Measurements from ENCODE around the gene MT1H.

MT1H gene

DNA sequence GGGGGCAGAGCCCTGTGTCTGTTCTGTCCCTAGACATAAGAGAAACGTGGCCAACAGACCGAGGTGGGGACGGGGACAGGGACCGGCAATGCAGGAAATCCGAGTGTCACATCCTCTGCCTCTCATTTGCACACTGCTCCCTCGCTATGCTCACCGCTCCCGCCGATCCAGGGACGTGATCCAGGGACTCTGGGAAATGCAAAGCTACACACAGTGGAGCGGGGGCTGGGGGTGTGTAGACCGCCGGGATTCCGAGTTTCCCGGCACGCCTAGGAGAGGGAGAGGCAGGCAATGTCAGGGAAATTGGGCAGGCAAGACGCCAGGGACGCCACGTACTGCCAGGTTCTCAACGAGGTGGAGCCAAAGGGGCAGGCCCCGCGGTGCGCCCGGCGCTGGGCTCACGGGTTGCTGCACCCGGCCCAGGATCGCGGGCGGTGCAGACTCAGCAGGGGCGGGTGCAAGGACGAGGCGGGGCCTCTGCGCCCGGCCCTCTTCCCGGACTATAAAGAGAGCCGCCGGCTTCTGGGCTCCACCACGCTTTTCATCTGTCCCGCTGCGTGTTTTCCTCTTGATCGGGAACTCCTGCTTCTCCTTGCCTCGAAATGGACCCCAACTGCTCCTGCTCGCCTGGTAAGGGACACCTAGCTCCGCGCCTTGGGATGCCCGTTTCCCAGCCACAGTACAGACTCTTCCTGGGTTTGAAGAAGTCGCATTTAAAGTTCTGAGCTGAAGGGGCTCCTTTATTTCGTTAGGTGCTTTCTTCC, 12.5 kb downstream of the MT1H start, which contains the start of gene MT1X:
MT1X (plus strand) TSS at position 532 of the 764 bp plus-strand sequence; CDS start at position 603, 71 bp downstream.
- no peaks in the 10 kb centered on the region for H3K27me3 ChIP-seq (ENCODE audit: low read depth, low read length)
- H3K9me3 ChIP-seq (ENCODE audit: control insufficient read depth in 1 of 2, low read length in 2 of 2) = no peaks in the 10 kb centered on the region
- H3K4me1 ChIP-seq (ENCODE audit: control insufficient read depth in 1 of 2, insufficient read depth in 2 of 2, low read length in 2 of 2) = peaks cover 0 to 11% of the 10 kb centered on the region in 2 donors
- peak within 1 kb of the TSS; percentile 65 to 97 for H3K4me3 ChIP-seq (ENCODE audit: low read depth in 1 of 2, low read length in 2 of 2)
- no peaks in the 10 kb centered on the region for H3K36me3 ChIP-seq (ENCODE audit: control insufficient read depth in 1 of 2, insufficient read depth in 2 of 2, low read length in 2 of 2)
- H3K27ac ChIP-seq (ENCODE audit: low read length) = peak within 1 kb of the TSS; percentile 95

DNA sequence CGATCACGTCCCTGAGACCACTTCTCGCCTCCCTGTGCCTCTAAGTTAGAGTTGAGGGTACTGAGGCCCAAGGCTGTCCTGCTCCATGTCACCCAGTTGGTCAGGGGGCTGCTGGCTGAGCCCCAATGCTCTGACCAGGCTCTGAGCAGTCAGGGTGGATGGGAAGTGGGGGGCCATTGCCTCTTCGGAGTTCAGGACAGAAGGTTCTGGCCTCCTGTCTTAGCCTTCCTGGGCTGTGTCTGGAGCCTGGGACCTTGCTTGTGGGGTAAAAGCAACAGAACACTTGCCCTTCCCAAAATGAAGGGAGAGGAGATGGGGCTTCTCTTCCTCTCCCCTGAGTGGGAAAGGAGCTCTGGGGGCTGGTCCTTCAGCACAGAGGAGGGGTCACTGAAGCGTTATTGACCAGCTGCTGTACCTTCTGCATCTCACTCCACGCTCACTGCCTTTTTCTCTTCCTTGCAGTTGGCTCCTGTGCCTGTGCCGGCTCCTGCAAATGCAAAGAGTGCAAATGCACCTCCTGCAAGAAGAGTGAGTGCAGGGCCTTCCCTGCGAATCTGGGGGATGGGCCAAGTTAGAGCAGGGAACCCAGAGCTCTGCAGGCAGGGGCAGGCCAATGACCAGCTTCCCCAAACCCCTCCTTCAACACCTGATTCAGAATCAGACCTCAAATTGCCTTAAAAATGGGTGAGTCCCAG, 13.2 kb downstream of the MT1H start:
- Histone ChIP-seq H3K27ac (ENCODE audit: low read length) (peak overlapping the region; percentile 95), H3K36me3 (ENCODE audit: control insufficient read depth in 1 of 2, insufficient read depth in 2 of 2, low read length in 2 of 2) (no peaks in the 10 kb centered on the region), H3K27me3 (ENCODE audit: low read depth, low read length) (no peaks in the 10 kb centered on the region), H3K9me3 (ENCODE audit: control insufficient read depth in 1 of 2, low read length in 2 of 2) (no peaks in the 10 kb centered on the region), H3K4me3 (ENCODE audit: low read depth in 1 of 2, low read length in 2 of 2) (peak overlapping the region; percentile 65 to 97), H3K4me1 (ENCODE audit: control insufficient read depth in 1 of 2, insufficient read depth in 2 of 2, low read length in 2 of 2) (peaks cover 0 to 11% of the 10 kb centered on the region in 2 donors)

DNA sequence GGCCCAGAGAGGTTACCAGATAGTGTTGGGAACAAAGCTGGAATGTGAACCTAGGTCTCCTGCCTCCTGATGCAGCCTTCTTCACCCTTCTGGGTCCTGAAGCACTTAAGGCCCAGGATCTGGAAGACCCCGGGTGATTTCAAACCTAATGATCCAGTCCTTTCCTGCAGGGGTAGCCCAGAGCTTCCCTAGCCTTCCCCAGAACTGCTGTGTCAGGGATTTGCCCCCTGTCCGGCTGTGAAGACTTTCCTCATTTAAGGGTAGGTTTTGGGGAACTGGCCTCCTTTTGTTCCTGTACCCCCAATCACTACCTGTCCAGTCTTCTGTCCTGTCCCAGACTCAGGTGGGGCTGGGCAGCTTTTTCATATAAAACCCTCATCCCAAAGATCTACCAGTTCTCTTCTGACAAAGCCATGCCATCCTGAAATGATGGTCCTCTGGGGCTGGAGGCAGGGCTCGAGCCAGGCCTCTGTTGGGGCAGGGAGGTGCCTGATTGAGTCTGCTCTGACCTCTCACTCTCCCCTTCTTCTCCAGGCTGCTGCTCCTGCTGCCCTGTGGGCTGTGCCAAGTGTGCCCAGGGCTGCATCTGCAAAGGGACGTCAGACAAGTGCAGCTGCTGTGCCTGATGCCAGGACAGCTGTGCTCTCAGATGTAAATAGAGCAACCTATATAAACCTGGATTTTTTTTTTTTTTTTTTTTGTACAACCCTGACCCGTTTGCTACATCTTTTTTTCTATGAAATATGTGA, 14.0 kb downstream of the MT1H start:
- H3K27me3 ChIP-seq (ENCODE audit: low read depth, low read length) = no peaks in the 10 kb centered on the region
- H3K36me3 ChIP-seq (ENCODE audit: control insufficient read depth in 1 of 2, insufficient read depth in 2 of 2, low read length in 2 of 2) = no peaks in the 10 kb centered on the region
- H3K4me1 ChIP-seq (ENCODE audit: control insufficient read depth in 1 of 2, insufficient read depth in 2 of 2, low read length in 2 of 2) = peaks cover 0 to 11% of the 10 kb centered on the region in 2 donors
- H3K27ac ChIP-seq (ENCODE audit: low read length) = peak overlapping the region; percentile 95
- H3K9me3 ChIP-seq (ENCODE audit: control insufficient read depth in 1 of 2, low read length in 2 of 2) = no peaks in the 10 kb centered on the region
- peak overlapping the region; percentile 65 to 97 for H3K4me3 ChIP-seq (ENCODE audit: low read depth in 1 of 2, low read length in 2 of 2)

DNA sequence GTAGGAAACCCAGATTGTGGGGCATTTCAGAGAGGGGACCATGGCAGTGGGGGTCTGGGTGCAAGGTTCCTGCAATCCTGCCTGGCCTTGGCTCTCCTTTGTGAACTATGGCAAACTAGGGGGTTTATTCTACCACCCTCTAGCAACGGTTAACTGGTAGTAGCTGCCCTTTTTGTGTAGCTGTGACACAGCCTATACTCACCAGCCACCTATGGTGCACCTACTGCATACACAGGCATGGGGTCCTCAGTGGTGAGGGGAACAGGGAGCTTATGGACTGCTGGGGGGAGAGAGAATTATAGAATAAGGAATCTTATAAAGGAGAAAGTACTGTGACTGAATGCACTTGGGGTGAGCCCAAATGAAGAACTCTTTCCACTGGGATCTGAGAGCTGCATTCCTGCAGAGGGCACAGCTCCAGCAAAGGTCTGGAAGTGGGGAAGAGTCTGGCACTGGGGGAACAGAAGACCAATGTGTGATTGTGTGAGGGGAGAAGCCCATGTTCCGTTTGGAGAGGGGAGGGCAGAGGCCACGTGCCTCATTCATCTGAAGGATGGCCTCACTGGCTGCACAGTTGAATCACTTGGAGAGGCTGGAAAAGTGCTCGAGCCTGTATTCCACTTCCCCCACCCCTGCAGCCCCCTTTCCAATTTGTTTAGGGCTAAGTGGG, 14.8 kb downstream of the MT1H start:
- peaks cover 0 to 11% of the 10 kb centered on the region in 2 donors for H3K4me1 ChIP-seq (ENCODE audit: control insufficient read depth in 1 of 2, insufficient read depth in 2 of 2, low read length in 2 of 2)
- H3K27me3 ChIP-seq (ENCODE audit: low read depth, low read length) = no peaks in the 10 kb centered on the region
- H3K4me3 ChIP-seq (ENCODE audit: low read depth in 1 of 2, low read length in 2 of 2) = peak overlapping the region; percentile 65 to 97
- peak overlapping the region; percentile 14 for H3K27ac ChIP-seq (ENCODE audit: low read length)
- H3K9me3 ChIP-seq (ENCODE audit: control insufficient read depth in 1 of 2, low read length in 2 of 2) = no peaks in the 10 kb centered on the region
- H3K36me3 ChIP-seq (ENCODE audit: control insufficient read depth in 1 of 2, insufficient read depth in 2 of 2, low read length in 2 of 2) = no peaks in the 10 kb centered on the region

DNA sequence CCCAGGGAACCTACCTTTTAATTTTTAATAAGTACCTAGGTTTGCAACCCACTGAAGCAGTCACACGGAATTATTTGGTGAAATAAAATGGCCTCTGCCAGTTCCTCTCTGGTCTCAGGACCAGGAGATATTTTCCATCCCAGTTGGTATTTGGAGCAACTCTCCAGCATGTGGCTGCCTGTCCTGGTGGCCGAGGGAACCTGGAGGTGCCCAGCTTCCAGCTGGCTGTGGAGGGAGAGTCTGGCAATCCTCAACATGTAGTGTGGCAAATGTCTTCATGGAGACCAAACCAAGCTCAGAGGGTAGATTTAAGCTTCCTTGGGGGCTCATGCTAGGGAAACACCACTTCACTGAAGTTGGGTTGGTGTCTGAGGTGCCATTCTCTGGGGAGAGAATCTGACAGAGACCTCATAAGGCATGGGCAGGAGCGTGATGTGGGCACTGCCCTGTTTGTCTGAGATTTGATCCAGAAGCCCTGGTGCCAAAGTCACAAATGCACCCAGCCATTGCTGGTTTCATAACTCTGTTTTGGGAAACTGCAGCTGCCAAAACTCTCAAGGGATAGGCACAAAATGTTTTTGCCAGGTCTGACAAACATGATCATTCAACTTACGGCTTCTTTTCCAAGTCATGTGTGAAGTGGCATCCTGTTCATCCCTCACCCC, 15.4 kb downstream of the MT1H start:
- no peaks in the 10 kb centered on the region for H3K36me3 ChIP-seq (ENCODE audit: control insufficient read depth in 1 of 2, insufficient read depth in 2 of 2, low read length in 2 of 2)
- H3K4me1 ChIP-seq (ENCODE audit: control insufficient read depth in 1 of 2, insufficient read depth in 2 of 2, low read length in 2 of 2) = peaks cover 0 to 11% of the 10 kb centered on the region in 2 donors
- no peaks in the 10 kb centered on the region for H3K9me3 ChIP-seq (ENCODE audit: control insufficient read depth in 1 of 2, low read length in 2 of 2)
- H3K27ac ChIP-seq (ENCODE audit: low read length) = peak overlapping the region; percentile 14
- H3K4me3 ChIP-seq (ENCODE audit: low read depth in 1 of 2, low read length in 2 of 2) = no peak overlapping the region
- no peaks in the 10 kb centered on the region for H3K27me3 ChIP-seq (ENCODE audit: low read depth, low read length)

DNA sequence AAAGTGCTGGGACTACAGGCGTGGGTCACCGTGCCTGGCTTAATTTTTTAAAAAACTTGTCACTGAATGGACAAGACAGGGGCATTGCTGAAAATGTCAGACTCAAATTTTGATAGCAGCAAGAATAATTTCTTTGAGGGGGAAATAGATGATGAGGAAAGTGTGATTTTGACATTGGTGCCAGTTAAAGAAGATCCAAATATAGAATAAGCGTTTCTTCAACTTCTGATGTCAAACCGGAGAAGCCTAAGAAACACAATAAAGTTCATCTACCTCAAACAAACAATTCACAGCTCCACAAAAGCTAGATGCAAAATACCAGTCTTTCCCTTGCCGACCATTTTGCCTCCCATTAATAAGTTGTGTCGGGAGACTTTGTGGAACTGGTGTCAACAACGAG, 17.1 kb downstream of the MT1H start:
- Histone ChIP-seq H3K27ac (ENCODE audit: low read length) (no peak overlapping the region), H3K4me1 (ENCODE audit: control insufficient read depth in 1 of 2, insufficient read depth in 2 of 2, low read length in 2 of 2) (peaks cover 0 to 11% of the 10 kb centered on the region in 2 donors), H3K4me3 (ENCODE audit: low read depth in 1 of 2, low read length in 2 of 2) (no peak overlapping the region), H3K9me3 (ENCODE audit: control insufficient read depth in 1 of 2, low read length in 2 of 2) (no peaks in the 10 kb centered on the region), H3K27me3 (ENCODE audit: low read depth, low read length) (no peaks in the 10 kb centered on the region), H3K36me3 (ENCODE audit: control insufficient read depth in 1 of 2, insufficient read depth in 2 of 2, low read length in 2 of 2) (no peaks in the 10 kb centered on the region)

DNA sequence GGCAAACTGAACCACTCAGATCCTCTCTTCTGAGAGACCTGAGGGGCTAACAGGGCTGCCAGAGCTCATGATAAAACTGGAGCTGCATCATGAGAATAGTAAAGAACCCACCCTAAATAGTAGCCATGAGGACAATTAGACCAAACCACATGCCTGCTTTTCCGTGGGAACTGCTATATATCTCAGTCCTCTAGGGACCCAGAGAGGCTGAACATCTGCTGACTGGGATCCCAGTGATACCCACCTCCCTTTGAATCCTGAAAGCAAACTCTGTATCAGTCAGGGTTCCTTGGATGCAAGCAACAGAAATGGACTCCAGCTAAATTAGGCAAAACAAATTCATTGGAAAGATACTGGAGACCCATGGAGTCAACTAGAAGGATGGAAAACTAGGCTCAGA, 19.1 kb downstream of the MT1H start:
- no peak overlapping the region for H3K4me3 ChIP-seq (ENCODE audit: low read depth in 1 of 2, low read length in 2 of 2)
- H3K4me1 ChIP-seq (ENCODE audit: control insufficient read depth in 1 of 2, insufficient read depth in 2 of 2, low read length in 2 of 2) = no peaks in the 10 kb centered on the region
- no peaks in the 10 kb centered on the region for H3K27me3 ChIP-seq (ENCODE audit: low read depth, low read length)
- no peaks in the 10 kb centered on the region for H3K36me3 ChIP-seq (ENCODE audit: control insufficient read depth in 1 of 2, insufficient read depth in 2 of 2, low read length in 2 of 2)
- H3K27ac ChIP-seq (ENCODE audit: low read length) = no peak overlapping the region
- H3K9me3 ChIP-seq (ENCODE audit: control insufficient read depth in 1 of 2, low read length in 2 of 2) = no peaks in the 10 kb centered on the region

DNA sequence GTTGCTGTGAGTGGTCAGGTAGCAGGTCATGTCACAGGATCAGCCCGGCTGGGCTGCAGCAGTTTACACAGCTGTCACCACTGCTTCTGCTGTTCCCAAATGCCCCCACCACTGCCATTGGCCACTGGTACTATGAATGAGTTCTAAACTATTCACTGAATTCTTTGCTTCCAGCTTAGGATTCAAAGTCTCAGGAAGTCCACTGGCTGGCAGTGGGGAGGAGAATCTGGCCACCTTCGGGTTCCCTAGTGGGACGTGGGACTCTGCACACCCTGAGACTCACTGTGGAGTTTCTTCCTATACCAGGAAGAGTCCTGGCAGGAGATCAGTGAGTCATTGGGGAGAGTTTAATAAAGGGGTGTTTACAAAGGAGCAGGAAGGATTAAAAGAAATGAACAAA, 19.6 kb downstream of the MT1H start:
- Histone ChIP-seq H3K27ac (ENCODE audit: low read length) (no peak overlapping the region), H3K36me3 (ENCODE audit: control insufficient read depth in 1 of 2, insufficient read depth in 2 of 2, low read length in 2 of 2) (no peaks in the 10 kb centered on the region)

DNA sequence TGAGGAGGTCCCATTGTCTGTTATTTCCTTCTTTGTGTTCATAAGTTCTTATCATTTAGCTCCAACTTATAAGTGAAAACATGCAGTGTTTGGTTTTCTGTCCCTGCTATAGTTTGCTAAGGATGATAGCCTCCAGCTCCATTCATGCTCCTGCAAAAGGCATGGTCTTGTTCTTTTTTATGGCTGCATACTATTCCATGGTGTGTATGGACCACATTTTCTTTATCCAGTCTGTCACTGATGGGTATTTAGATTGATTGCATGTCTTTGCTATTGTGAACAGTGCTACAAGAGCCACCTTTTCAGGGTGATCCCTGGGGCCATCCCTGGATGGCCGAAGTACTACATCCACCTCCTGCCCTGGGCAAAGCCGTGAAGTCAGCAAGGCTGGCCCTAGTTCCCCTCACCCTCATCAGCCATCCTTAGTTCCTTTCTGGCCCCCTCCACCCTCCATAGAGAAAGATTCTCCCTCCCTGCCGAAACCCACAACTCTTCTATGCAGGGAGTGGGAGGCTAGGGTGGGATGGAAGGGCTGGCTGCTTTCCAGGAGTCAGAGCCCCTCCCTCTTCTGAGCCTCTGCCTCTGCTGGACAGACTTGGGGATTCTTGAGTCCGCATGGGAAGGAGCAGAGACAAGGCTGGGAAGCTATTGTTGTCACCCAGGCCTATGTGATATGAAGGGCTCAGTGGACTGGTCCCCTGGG, 21.0 kb downstream of the MT1H start:
- H3K27ac ChIP-seq (ENCODE audit: low read length) = no peak overlapping the region
- no peak overlapping the region for H3K4me3 ChIP-seq (ENCODE audit: low read depth in 1 of 2, low read length in 2 of 2)
- H3K4me1 ChIP-seq (ENCODE audit: control insufficient read depth in 1 of 2, insufficient read depth in 2 of 2, low read length in 2 of 2) = no peaks in the 10 kb centered on the region
- H3K36me3 ChIP-seq (ENCODE audit: control insufficient read depth in 1 of 2, insufficient read depth in 2 of 2, low read length in 2 of 2) = no peaks in the 10 kb centered on the region
- no peaks in the 10 kb centered on the region for H3K27me3 ChIP-seq (ENCODE audit: low read depth, low read length)
- H3K9me3 ChIP-seq (ENCODE audit: control insufficient read depth in 1 of 2, low read length in 2 of 2) = no peaks in the 10 kb centered on the region

More for the DNA sequence above, 19.6 kb downstream of the MT1H start:
- Histone ChIP-seq H3K4me1 (ENCODE audit: control insufficient read depth in 1 of 2, insufficient read depth in 2 of 2, low read length in 2 of 2) (no peaks in the 10 kb centered on the region), H3K4me3 (ENCODE audit: low read depth in 1 of 2, low read length in 2 of 2) (no peak overlapping the region), H3K27me3 (ENCODE audit: low read depth, low read length) (no peaks in the 10 kb centered on the region), H3K9me3 (ENCODE audit: control insufficient read depth in 1 of 2, low read length in 2 of 2) (no peaks in the 10 kb centered on the region)

DNA sequence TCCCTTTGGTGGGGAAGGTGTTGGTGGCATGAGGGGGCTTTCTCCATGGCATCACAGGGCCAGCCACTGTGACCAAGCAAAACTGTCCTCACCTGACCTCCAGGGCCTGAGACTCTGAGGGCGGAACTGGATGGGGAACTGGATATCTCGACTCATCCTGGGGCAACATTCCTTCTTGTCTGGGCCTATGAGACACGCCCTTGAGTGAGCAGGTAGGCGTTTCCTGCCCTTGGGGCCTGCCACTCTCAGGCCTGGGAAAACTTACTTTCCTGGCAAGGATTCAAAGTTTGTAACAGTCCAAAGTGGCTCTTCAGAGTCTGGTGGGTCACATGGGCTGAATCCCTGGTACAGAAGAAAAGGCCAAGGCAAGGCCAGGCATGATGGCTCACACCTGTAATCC, 22.3 kb downstream of the MT1H start:
- Histone ChIP-seq H3K4me1 (ENCODE audit: control insufficient read depth in 1 of 2, insufficient read depth in 2 of 2, low read length in 2 of 2) (no peaks in the 10 kb centered on the region), H3K9me3 (ENCODE audit: control insufficient read depth in 1 of 2, low read length in 2 of 2) (no peaks in the 10 kb centered on the region), H3K27ac (ENCODE audit: low read length) (no peak overlapping the region), H3K36me3 (ENCODE audit: control insufficient read depth in 1 of 2, insufficient read depth in 2 of 2, low read length in 2 of 2) (no peaks in the 10 kb centered on the region), H3K4me3 (ENCODE audit: low read depth in 1 of 2, low read length in 2 of 2) (no peak overlapping the region), H3K27me3 (ENCODE audit: low read depth, low read length) (no peaks in the 10 kb centered on the region)

All from muscle layer of duodenum (tissue), 2 donors.